AG20443 (cell line): ENCODE results near the gene CLMN.
A peak's percentile ranks its signal among the peaks of the same experiment; 100 is the strongest.
"Not testable (repeated sequence)": the region's sequence is repeated elsewhere in the genome, so short reads cannot be mapped to it uniquely, and the experiment has no call there.

ENCODE experiments used
- DNase-seq: peaks from one replicate; pipeline ENCODE4 v3.0.0; 2012; ENCODE audit warnings: low spot score, mixed read lengths

CLMN gene

GRCh38 chr14:95163132-95163531 is 156.6 kb downstream of the CLMN start:
- DNase-seq, result no peak

DNA sequence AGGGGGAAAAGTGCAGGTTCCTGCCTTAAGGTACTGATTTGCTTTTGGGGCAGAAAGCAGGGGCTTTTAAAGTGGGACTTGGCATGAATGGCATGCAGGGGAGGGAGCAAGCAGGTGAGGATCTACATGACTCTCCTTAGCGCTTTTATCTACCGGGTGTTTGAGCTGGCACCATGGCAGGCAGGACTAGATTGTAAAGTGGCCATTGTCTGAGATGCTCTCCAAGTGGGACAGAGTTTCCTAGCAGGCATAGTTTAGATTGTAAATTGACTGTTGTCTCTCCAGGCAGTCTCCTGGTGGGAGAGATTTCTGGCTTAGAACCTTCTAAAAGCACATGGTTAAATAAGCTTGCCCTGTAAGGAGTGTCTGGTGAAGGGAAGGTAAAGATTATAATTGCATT is 157.1 kb downstream of the CLMN start:
- DNase-seq, result no peak

GRCh38 chr14:95157327-95158189 is 162.2 kb downstream of the CLMN start, which contains the start of gene DICER1:
Gene DICER1, minus strand, starts transcription at chr14:95157529. Its CDS starts 24,071 bp downstream, at chr14:95133458.
- peak; percentile 100 for DNase-seq

GRCh38 chr14:95157048-95157326 is 162.7 kb downstream of the CLMN start:
- DNase-seq, result no peak

DNA sequence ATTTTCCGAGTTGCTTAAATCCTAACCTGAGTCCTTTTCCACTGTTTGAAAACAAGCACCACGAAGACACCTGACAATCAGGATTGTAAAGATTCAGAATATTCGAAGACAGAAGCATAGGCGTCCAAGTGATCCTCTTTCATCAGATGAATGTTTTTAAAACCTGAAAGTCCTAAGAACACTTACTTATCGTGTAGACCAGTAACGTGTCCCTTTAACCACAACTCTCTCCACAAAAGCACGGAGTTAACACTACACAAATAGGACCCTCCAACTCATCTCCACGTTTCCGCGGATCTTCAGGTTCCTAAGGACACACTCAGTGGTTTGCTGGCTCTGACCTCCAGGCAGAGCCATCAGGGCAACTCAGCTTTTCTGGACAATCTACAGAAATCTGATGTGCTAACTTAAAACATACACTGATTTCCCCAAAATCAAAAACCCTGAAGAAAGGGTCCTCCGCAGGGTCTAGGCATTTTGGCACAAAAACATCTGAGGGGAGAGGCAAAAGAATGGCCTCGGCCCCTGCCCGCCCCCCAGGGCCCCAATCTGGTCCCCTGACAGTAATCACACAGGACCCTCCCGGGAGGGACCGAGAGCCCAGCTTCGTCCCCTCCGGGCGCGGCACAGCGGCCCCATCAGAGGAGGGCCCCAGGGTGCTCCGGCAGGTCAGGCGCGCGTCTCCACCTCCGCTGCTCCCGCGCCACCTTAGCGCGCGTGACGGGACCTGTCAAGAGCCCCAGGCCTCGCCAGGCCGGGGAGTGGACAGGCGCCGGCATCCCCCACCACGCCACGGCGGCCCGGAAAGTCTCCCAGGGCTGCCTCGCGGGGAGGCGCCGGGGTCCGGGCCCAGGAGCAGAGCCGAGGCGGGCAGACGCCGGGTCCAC is 163.3 kb downstream of the CLMN start:
- peak; percentile 73 for DNase-seq

GRCh38 chr14:95155045-95155444 is 164.7 kb downstream of the CLMN start:
- no peak for DNase-seq

DNA sequence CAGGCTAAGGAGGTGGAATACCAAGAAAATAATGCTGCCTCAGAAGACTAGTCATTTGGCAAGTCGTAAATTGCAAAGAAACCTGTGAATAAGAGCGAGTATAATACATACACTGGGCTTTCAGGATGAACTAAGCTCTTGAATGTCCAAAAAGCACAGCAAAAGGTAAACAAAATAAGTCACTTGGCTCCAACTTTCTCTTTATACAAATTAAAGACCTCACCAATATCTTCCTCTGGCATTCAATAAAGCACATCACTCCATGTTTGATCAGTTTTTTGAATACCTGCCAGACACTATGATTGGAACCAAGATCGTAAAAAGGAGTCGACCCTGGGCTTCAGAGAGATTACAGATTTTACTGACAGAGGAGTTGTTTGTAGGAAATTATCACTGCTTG is 165.8 kb downstream of the CLMN start:
- no peak for DNase-seq

- no peak for DNase-seq
Observed at GRCh38 chr14:95151561-95151960, 168.1 kb downstream of the CLMN start.

- DNase-seq, result no peak
Observed at GRCh38 chr14:95150910-95151309, 168.8 kb downstream of the CLMN start.

- no peak for DNase-seq
Observed at GRCh38 chr14:95149441-95149840, 170.3 kb downstream of the CLMN start.

DNA sequence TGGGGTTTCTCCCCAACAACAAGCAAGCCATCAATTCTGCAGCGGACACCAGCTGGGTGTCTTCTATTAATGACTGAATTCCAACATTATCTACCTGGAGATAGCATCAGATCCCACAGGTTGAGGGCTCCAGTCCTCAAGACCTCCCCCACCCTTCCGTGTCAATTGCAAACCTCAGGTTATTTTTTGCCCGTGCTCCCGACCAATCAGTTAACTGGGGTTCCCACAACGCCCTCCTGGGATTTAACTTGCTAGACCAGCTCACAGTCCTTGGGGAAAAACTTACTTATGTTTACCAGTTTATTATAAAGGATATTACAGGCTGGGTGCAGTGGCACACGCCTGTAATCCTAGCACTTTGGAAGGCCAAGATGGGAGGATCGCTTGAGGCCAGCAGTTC is 172.1 kb downstream of the CLMN start:
- no peak for DNase-seq

DNA sequence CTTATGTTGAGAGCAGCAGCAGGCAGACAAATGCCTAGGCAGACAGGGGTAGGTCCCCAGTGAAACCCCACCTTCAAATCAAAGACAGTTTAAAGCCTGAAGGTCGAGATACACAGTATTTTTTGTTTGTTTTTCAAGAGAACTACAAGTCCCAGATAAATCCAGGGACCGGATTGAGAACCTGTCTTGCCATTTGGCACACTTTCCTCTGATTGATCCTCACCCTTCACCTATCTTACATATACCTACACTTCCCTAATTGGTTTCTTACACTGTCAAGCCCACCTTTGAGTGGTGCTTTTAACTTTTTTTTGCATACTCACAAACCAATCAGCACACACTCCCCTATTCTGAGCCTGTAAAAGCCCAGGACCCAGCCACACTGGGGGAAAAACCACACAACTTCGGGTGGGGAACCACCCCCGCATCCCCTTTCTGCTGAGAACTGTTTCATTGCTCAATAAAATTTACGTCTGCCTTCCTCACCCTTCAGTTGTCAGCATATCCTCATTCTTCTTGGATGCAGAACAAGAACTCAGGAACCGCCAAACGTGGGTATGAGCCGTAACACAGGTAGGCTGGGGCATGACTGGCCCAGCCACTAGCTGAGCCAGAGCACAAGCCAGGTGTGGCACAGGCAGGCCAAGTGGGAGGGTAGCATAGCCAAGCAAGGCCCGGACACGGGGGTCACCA is 173.5 kb downstream of the CLMN start:
- DNase-seq, result no peak

- no peak for DNase-seq
Observed at GRCh38 chr14:95144849-95145248, 174.9 kb downstream of the CLMN start.

DNA sequence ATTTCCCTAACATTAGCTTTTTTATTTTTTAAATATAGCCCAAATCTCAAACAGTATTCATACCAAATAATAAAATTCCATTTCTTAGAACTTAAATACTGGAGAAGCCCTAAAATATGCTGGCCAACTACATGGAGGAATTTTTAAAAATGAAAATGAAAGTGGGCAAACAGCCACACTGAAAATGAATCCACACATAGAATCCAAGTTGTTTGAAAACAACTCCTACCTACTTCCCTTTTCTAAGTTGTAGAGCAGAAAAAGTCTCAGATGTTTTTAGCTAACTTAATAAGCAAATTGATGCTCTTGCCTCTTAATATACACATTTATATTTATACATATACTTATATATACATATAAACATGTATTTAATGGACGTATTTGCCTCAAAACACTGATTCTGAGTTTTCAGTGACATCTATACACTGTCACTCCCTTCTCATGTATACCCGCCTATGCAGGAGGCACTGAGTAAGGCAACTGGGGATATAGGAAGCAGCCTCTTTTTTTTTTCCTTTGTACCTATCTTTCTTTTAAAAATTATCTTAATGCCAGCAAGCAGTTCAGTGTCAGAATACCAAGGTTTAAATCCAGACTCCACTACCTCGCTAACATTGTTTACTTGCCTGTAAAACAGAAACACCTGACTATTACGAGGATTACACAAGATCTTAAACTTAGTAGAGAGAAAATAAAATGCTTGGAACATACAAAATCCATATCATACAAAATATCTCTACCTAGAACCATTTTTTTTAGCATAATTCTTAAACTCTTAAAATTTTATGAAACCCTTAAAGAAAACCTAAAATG is 175.7 kb downstream of the CLMN start:
- no peak for DNase-seq

DNA sequence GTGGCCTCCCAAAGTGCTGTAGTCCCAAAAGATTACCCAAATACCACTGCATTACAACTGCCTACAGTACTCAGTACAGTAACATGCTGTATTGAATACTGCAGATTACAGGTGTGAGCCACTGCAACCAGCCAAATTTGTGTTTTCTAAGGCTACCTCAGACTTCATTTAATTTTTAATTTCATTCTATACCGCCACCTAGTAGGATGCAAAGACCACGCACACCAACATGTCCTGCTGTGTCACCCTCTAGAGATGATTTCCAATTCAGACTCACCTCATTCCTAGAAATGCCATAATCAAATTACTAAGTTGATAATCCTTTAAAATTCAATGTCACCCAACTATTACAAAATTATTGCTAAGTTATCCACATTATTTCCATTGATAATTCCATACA is 177.5 kb downstream of the CLMN start:
- DNase-seq, result no peak

GRCh38 chr14:95141684-95142083 is 178.0 kb downstream of the CLMN start:
- DNase-seq, result no peak

DNA sequence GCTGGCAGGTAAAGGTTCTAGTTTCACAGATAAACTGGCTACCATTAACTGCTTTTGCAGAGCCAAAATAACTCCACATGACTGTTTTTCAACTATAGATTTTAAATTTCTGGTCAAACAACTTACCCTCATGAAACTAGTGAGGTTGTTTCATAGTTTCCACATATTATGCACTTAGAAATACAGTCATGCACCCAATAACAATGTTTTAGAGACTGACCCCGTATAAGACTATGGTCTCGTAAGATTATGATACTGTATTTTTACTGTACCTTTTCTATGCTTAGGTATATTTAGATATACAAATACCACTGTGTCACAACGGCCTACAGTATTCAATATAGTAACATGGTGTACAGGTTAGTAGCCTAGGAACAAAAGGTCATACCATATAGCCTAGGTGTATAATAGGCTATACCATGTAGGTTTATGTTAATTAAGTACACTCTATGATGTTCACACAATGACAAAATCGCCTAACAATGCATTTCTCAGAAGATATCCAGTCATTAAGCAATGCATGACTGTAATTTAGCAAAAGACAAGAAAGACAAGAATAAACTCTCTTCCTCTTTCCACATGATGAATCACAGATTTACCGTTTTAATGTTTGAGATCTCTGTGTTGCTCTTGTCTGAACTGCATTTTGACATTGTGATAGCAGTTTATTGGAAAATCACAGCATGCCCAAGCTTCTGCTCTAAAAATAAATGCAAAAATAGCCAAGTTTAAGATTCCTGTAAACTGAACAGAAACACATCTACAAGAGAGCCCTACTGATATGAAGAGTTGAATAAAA is 179.4 kb downstream of the CLMN start:
- DNase-seq, result peak; percentile 12

- DNase-seq, result no peak
Observed at GRCh38 chr14:95138876-95139275, 180.8 kb downstream of the CLMN start.

GRCh38 chr14:95138455-95138854 is 181.3 kb downstream of the CLMN start:
- not testable (repeated sequence) for DNase-seq

- no peak for DNase-seq
Observed at GRCh38 chr14:95137804-95138167, 181.9 kb downstream of the CLMN start.
